Measurements from ENCODE around the gene SRGAP2.
"Not testable (repeated sequence)": the region's sequence is repeated elsewhere in the genome, so short reads cannot be mapped to it uniquely, and the experiment has no call there.

SRGAP2 gene

GRCh38 chr1:206205569-206205968, 2.2 kb downstream of the SRGAP2 start:
- DNase-seq (ENCODE audit: low read depth in 2 of 2) = not testable (repeated sequence)

DNA sequence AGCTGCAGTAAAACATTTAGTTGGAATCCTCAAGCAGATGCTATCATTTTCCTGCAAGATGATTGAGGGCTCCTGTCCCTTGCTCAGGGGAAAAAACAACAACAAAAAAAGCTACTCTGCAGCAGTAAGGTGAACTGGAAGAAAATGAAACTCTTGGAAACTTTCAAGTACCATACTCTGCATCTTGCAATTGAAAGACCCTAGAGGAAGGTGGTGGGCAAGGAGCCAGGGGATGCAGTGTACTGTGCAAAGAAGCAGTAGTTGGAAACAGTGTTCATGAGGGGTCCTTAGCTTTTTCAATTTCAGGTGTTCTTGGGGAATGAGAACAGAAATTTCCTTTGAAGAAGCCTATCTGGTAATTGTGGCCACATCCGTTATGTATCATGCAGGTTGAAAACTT, 7.5 kb downstream of the SRGAP2 start:
- DNase-seq (ENCODE audit: low read depth in 2 of 2) = not testable (repeated sequence)

- DNase-seq (ENCODE audit: low read depth in 2 of 2) = not testable (repeated sequence)
These were observed 12.5 kb downstream of the SRGAP2 start for GRCh38 chr1:206215600-206216392.

- not testable (repeated sequence) for DNase-seq (ENCODE audit: low read depth in 2 of 2)
These were observed 14.9 kb downstream of the SRGAP2 start for GRCh38 chr1:206218285-206218684.

GRCh38 chr1:206218765-206219164, 15.4 kb downstream of the SRGAP2 start:
- DNase-seq (ENCODE audit: low read depth in 2 of 2) = not testable (repeated sequence)

- DNase-seq (ENCODE audit: low read depth in 2 of 2) = not testable (repeated sequence)
These were observed 16.4 kb downstream of the SRGAP2 start for GRCh38 chr1:206219514-206220331.

DNA sequence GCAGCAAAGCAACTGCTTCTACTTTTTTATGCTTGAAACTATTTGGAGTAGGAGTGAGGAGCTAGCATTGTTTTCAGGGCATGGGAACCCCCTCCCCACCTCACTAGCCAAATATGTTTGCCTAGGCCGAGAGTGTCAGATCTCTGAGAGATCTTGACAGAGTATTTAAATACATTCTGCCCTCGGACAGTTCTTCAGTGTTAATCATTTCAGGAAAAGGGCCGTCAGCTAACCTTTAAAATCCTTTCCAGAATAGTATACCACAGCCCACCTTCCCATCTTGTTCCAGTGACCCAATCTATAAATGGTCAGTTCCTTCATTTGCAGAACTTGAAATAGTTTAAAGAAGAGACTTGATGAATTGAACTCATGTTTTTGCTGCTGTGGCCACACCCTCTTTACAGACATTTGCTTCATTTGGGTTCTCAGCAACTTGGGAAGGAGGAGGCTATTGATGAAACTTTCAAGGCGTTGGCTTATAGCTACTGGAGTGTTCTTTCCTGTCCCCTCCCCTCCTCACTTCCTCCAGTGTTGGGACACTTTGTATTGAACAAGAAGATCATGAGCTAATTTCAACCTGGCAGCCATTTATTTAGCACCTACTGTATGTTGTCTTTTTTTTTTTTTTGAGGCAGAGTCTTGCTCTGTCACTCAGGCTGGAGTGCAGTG, 17.1 kb downstream of the SRGAP2 start:
- not testable (repeated sequence) for DNase-seq (ENCODE audit: low read depth in 2 of 2)

DNA sequence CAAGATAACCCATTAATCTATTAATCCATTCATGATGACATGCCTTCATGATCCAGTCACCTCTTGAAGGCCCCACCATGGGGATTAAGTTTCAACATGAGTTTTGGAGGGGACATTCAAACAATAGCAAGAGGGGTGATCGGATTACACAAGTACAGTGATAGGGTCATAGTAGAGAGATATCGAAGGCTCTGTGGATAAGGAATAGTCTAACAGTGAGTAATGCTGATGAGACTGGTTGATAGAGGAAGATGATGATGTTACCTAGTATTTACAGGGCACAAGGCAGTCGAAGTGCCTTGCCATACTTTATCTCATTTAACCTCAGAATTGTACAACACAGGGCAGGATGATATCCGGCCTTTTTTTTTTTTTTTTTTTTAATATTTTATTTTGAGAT, 18.2 kb downstream of the SRGAP2 start:
- DNase-seq (ENCODE audit: low read depth in 2 of 2) = not testable (repeated sequence)

GRCh38 chr1:206224190-206224776, 20.9 kb downstream of the SRGAP2 start:
- not testable (repeated sequence) for DNase-seq (ENCODE audit: low read depth in 2 of 2)

GRCh38 chr1:206225386-206225785, 22.0 kb downstream of the SRGAP2 start:
- DNase-seq (ENCODE audit: low read depth in 2 of 2) = not testable (repeated sequence)

DNA sequence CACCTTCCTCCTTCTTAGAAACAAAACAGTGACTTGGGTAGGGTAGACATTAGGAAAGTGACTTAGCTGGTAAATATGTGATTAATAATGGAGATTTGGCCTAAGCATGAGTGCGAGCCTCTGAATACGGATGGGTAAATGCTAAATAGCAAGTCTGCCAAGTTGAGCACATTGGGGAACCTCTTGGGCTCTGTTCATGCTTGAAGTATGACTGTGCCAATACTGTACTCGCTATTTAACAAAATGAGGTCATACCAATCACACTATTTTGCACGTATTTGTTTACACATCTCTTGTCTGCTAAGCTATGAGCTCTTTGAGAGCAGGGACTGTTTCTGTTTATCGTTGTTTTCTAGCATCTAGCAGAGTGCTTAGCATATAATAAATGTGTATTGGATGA, 23.5 kb downstream of the SRGAP2 start:
- not testable (repeated sequence) for DNase-seq (ENCODE audit: low read depth in 2 of 2)

DNA sequence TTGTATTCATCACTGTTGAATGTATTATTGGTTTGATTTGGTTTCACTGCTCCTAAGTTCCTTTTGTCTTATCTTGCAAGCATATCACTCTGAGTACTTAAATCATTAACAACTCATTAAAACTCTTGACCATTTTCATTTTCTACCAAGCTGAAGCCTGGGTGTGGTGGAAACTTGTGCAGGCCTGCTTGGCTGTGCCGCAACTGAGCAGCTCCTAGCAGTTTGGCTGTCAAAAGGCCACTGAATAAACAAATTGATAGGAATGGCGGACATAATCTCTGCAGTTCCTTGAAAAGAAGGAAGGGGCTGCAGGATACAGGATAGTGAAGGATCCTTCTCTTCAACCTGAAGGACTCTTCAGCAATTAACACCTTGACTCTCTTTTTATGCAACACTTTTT, 25.9 kb downstream of the SRGAP2 start:
- not testable (repeated sequence) for DNase-seq (ENCODE audit: low read depth in 2 of 2)

- DNase-seq (ENCODE audit: low read depth in 2 of 2) = not testable (repeated sequence)
These were observed 28.6 kb downstream of the SRGAP2 start for GRCh38 chr1:206231989-206232388.

DNA sequence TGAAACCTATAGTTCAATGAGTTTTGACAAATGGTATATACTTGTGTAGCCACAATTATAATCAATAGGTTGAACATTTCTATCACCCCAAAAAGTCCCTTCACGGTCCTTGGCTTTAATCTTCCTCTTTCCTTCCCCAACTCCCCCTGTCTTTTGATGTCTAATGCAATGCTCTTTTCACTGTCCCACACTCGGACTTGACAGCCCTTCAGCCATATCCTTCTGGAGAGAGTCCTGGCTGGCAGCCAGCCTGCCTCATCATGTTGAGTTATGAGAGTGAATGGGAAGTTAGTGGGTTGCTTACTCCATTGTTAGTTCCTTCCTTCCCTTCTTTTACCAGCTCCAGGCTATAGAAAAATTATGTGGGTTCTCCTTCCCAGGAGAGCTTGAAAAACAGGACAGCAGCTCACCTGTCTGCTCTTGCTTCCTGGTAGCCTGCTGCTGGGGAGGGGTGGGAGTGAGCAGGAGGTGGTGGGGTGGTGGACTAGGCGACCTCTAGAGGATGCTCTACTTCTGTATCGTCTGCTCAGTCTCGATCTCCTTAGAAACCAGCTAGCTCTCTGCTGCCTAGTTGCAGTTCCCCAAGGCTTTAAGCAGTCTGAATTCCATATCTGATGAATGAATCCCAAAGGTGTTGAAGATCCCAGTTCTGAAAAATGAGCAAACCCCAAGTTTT, 29.8 kb downstream of the SRGAP2 start:
- not testable (repeated sequence) for DNase-seq (ENCODE audit: low read depth in 2 of 2)

- DNase-seq (ENCODE audit: low read depth in 2 of 2) = not testable (repeated sequence)
These were observed 31.0 kb downstream of the SRGAP2 start for GRCh38 chr1:206234189-206234916.

DNA sequence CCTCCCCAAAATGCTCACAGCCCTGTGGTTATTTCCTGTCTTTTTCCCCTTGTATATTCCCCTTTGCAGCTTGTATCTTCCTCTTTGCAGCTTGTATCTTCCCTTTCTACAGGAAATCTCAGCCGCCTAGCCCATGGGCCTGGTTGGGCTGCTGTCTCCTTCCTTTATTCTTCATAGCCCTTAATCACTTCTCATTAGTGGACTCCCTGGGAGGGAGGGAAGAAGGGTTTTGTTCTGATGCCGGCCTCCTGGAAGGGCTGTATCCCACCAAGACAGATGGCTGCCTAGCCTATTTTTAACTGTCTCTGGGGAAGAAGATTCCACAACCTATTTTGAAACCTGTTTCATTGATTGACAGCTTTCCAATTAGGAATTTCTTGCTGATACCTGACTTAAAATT, 31.8 kb downstream of the SRGAP2 start:
- DNase-seq (ENCODE audit: low read depth in 2 of 2) = not testable (repeated sequence)

GRCh38 chr1:206240288-206240687, 36.9 kb downstream of the SRGAP2 start:
- DNase-seq (ENCODE audit: low read depth in 2 of 2) = not testable (repeated sequence)

GRCh38 chr1:206243335-206243734, 40.0 kb downstream of the SRGAP2 start:
- DNase-seq (ENCODE audit: low read depth in 2 of 2) = not testable (repeated sequence)

DNA sequence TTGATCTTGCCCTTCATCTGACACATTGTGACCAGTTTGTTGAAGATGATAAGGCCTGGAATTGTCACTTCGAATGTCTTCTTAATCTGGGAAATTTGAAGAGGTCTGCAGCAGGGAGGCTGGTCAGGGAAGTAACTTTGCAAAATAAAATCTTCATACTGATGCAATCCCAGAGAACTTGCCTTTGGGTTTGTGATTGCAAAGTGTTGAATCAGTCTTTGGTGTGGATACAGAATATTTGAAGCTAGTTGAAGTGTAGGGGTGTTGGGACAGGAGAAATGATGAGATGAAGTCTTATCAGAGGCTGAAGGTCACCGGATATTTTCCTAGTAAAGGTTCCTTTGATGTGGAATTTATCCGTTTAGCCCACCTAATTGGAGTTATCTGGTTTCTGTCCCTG, 42.1 kb downstream of the SRGAP2 start:
- DNase-seq (ENCODE audit: low read depth in 2 of 2) = not testable (repeated sequence)

DNA sequence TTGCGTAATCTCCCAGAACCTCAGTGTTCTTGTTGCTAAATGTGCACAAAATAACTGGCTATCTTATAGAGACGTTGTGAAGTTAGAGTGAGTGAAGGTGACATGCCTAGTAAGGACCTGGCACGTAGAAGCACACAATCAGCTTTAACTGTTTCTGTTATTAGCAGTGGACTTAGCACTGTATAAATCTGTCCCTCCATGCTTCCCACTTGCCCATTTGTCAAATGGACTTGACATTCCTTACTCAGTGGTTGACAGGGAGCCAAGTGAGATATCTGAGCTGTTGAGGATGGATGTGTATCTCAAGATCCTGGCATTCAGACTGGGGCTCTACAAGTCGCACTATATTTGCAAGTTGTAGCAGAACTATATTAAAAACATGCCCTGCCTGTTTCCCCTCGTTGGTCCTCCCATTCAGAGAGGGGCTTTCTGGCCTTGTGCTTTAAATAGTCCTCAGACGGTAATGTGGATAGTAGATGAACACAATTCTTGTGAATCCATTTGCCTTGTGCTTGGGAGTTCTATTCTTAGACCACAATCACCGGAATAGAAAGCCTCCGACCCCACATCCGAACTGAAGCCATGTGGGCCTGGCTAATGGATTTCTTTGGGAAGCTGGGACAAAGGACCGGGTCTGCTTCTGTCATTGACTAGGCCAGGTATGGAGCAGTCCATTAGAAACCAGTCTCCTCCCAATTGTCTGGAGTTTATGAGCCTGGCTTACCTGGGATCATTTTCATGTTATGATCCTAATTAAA, 43.0 kb downstream of the SRGAP2 start:
- not testable (repeated sequence) for DNase-seq (ENCODE audit: low read depth in 2 of 2)
